Measurements from ENCODE around the gene TMEM225B.
"Not testable (repeated sequence)": the region's sequence is repeated elsewhere in the genome, so short reads cannot be mapped to it uniquely, and the experiment has no call there.

TMEM225B gene

GRCh38 chr7:99624484-99624883, 26.4 kb downstream of the TMEM225B start:
- no peak for DNase-seq

GRCh38 chr7:99625321-99625720, 27.3 kb downstream of the TMEM225B start:
- no peak for DNase-seq

DNA sequence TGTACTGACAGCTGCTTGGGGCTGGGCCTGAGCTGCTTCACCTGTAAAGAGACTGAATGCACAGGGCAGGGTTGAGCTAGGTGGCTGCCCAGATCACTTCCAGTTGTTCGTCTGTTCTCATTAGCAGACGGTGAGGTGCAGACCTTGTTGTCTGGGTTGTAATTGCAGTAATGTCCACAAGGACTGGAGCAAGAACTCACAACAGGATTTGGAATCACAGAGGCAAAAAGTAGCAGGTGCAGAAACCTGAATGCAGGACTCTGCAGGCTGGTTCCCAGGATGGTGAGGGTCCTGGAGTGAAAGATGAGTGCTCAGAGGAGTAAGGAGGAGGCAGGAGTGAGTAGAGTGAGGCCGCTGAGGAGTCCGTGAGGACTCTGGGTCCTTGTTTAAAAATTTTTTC, 27.9 kb downstream of the TMEM225B start:
- DNase-seq, result no peak

GRCh38 chr7:99626661-99627060, 28.6 kb downstream of the TMEM225B start:
- DNase-seq, result no peak

GRCh38 chr7:99627513-99627912, 29.4 kb downstream of the TMEM225B start:
- no peak for DNase-seq

DNA sequence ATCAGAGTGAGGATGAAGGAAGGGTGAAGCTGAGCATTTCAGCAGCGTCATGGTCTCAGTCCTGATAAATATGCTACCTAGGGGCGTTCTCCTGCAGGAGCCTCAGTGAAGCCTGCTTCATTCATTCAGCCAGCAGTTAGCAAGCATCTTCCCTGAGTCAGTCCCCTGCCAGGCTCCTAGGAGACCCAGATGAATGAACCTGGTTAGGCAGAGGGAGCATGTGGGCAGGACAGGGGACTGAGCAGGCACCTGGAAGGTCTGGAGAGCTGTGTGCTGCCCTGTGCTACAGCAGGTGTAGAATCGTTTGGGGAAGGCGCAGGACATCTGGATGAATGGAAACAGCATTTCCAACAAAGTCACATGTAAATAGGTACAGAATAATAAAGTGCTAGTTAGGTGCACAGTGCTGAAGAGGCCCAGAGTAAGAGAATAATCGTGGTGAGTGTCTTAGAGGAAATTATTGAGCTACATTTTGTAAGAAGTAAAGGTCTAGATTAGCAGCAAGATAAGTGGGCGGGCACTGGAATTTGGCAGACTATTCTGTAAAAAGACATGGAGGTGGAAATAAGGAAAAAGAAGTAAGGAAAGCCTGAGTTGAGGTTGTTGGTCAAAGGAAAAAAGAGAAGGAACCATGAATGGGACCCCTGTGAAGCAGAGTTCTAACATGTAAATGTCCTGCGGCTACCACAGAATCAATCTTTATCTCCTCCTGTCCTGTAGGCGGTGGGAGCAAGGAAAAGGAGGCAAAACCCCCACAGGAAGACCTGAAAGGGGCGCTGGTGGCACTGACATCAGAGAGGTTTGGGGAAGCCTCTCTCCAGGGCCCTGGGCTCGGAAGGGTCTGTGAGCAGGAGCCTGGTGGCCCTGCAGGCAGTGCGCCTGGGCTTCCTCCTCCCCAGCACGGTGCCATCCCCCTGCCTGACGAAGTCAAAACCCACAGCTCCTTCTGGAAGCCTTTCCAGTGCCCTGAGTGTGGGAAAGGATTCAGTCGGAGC, 30.7 kb downstream of the TMEM225B start:
- DNase-seq, result no peak

GRCh38 chr7:99629643-99630042, 31.6 kb downstream of the TMEM225B start:
- no peak for DNase-seq

DNA sequence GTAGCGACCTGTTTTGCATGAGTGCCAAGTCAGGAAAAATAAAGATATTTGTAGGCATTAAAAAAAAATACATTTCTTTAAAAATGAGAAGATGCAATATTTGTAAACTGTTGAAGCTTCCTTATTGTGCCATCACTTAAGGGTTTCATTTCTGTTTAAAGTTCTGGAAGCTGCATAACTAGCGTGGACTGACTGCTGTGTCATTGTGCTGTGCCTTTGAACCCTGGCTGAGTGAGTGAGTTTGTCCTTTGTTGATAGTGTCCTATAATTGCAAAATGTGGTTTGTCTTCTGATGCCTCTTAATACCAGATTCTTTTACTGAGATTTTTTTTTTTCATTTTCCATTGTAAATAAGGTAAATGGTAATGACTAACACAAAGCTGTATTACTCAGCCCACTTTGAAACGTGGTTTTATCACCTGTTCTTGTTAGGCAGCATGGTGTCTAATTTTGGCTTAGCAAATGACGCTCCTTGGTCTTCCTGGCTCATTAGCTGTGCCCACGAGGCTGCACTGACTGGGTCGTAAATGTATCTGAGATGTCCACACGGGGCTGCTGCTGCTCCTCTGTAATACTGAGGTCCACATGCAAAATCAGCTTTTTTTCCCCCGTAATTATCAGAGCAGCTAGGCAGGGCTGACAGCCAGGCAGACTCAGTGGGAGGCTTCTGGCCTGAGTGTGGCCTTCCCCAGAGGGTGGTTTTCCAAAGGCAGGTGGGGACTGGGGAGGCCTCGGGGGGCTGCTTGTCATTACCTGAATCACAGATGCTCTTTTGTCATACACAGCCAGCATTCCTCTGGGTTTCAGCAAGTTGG, 33.4 kb downstream of the TMEM225B start:
- no peak for DNase-seq

- DNase-seq, result not testable (repeated sequence)
Observed at GRCh38 chr7:99637414-99637813, 39.3 kb downstream of the TMEM225B start.

DNA sequence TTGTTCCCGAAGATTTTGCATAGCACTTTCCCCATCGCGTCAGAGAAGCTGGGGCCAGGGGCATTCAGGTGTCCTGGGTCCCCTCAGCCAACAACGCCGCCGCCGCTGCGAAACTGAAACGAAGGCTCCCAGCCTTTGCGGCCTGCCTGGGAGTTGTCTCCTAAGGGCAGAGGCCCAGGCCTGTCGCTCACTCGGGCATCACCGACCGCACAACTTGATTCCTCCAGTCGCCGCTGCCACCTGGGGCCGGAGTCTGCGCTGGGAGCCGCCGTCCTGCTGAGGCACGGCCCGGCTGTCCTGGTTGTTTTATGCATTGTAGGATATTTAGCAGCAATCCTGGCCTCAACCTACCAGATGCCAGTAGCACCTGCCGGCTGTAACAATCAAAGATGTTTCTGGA, 40.7 kb downstream of the TMEM225B start:
- DNase-seq, result no peak

DNA sequence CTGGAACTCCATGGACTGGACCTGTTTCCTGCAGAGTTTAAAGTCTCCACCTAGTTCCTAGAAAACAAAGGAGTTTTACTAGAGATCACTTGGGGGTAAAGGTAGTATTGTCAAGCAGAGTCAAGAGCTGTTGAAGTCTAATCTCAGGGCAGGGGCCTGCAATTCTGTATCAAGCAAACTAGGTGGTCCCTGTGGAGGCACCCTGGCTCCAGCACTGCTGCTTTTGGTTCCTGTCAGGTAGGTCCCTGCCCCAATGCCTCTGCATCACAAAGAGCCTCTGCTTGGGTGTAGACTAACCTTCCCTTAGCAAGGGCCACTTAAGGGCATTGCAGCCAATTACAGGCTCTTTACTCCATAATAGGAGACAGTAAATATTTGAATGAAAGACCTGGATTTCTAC, 41.2 kb downstream of the TMEM225B start:
- no peak for DNase-seq

GRCh38 chr7:99642027-99642426, 44.0 kb downstream of the TMEM225B start:
- no peak for DNase-seq

DNA sequence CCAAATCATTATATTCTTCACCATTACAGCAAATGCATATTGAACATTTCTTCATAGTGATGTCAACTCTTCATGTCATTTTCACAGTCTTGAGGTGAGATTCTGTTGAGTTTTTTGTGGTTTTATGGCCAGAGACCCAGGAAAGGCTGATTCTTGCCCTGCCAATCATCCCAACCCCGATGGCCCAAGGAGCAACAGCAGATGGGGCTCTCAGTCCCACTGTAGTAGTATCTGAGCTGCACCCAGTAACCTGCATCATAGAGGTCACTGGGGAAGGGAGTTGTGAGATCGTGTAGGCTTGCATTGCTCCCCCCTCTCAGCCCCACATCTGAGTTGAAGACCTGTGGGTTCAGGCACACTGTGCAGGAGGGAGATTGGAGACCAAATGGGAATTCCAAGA, 45.4 kb downstream of the TMEM225B start:
- DNase-seq, result no peak

DNA sequence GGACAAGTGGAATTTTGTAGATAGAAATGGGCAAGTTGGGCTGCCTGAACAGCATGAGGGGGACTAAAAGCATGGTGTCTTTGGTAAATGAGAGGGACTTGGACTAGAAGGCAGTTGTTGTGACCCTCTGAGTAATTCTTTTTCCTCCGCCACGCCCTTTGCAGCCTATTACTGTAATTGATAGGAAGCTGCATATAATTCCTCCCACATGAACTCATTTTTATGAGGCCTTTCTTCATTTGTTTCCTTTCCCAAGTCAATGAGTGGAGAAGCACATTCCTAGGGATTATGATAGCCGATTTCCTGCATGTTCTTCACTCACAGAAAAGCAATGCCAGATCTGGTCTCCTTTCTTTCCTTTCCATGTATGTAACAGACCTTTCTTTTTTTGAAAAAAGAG, 46.4 kb downstream of the TMEM225B start:
- no peak for DNase-seq

DNA sequence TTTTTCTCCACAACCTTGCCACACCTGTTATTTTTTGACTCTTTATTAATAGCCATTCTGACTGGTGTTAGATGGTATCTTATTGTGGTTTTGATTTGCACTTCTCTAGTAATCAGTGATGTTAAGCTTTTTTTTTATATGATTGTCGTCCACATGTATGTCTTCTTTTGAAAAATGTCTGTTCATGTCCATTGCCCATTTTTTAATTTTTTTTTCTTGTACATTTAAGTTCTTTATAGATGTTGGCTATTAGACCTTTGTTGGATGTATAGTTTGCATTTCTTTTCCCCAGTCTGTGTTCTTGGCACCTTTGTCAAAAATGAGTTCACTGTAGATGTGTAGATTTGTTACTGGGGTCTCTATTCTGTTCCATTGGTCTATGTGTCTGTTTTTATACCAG, 47.5 kb downstream of the TMEM225B start:
- DNase-seq, result no peak

DNA sequence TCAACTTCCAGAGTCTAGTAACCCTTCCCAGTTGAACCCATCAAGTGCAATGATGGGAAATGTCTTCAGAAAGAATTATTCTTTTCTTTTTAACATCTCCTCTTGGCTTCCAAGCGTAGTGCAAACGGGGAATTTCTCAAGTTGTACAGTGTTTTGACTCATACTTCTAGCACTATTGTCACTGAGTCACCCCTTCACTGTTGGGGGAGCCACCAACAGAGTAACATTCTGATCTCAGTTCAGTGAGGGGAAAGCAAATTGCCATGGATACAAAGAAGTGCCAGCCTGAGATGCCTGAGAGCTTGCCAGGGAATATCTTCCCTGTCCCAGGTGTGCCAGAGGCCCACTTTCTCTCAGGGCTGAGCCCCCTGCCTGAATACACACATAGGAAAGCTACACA, 50.8 kb downstream of the TMEM225B start:
- DNase-seq, result no peak

- DNase-seq, result no peak
Observed at GRCh38 chr7:99651290-99651689, 53.2 kb downstream of the TMEM225B start.

GRCh38 chr7:99652671-99653070, 54.6 kb downstream of the TMEM225B start:
- DNase-seq, result no peak

GRCh38 chr7:99653269-99653668, 55.2 kb downstream of the TMEM225B start:
- not testable (repeated sequence) for DNase-seq

DNA sequence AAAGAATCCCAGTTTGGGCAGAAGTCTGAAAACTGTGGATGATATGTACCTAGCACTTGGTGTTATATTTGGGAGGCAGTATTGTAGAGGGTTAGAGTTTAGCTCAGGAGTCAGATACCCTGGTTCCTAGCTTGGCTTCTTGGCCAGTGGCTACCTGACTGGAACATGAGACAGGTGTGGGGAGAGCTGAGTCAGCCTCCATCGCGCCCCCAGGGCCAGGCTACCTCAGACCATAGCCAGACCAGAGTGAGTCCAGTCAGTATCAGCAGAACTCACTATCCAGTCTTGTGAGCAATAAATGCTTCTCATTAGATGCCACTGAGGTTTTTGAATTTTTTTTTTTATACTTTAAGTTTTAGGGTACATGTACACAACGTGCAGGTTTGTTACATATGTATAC, 55.7 kb downstream of the TMEM225B start:
- no peak for DNase-seq

DNA sequence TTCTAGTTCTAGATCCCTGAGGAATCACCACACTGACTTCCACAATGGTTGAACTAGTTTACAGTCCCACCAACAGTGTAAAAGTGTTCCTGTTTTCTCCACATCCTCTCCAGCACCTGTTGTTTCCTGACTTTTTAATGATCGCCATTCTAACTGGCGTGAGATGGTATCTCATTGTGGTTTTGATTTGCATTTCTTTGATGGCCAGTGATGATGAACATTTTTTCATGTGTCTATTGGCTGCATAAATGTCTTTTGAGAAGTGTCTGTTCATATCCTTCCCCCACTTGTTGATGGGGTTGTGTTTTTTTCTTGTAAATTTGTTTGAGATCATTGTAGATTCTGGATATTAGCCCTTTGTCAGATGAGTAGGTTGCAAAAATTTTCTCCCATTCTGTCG, 56.6 kb downstream of the TMEM225B start:
- not testable (repeated sequence) for DNase-seq

GRCh38 chr7:99657879-99658278, 59.8 kb downstream of the TMEM225B start:
- DNase-seq, result not testable (repeated sequence)
